ENCODE measurements around the gene PRAMEF12.
A peak's percentile ranks its signal among the peaks of the same experiment; 100 is the strongest.
"Not testable (repeated sequence)": the region's sequence is repeated elsewhere in the genome, so short reads cannot be mapped to it uniquely, and the experiment has no call there.

The PRAMEF12 gene

DNA sequence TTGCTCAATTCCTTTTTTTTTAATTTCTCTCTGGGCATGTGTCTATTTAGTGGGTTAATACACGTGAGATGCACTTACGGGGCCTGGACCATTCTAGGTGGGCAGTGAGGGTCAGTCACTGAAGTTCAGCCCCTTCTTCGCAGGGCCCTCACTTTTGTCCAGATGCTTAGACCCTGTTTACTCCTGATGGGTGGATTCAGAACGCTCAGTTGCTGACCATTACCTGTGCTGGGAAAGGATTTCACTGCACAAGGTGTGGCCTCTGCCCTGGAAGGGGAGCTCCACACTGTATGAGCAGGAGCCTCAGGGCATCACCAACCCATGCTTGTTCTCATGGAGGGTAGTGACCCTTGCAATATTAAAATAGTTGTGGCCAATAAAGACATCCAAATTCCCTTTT is 4.5 kb downstream of the PRAMEF12 start:
- Histone ChIP-seq H3K4me3 (ENCODE audit: control insufficient read depth in 1 of 7, extremely low read depth in 1 of 7, insufficient read depth in 4 of 7, low read depth in 2 of 7, low read length in 6 of 7) (no peak overlapping the region), H3K27ac (ENCODE audit: insufficient read depth in 1 of 2, low read depth in 1 of 2, low read length in 2 of 2, poor library complexity in 1 of 2, severe bottlenecking in 2 of 2) (no peak overlapping the region), H3K36me3 (ENCODE audit: control insufficient read depth in 4 of 4, insufficient read depth in 4 of 4, low read length in 3 of 4) (no peaks in the 10 kb centered on the region), H3K9me3 (ENCODE audit: control extremely low read depth in 1 of 5, control insufficient read depth in 4 of 5, insufficient read depth in 2 of 5, low read depth in 1 of 5, low read length in 4 of 5) (peaks cover 0 to 3% (median 0%) of the 10 kb centered on the region in 5 experiments), H3K4me1 (ENCODE audit: control extremely low read depth in 1 of 4, control insufficient read depth in 4 of 4, insufficient read depth in 4 of 4, low read length in 3 of 4) (no peaks in the 10 kb centered on the region), H3K27me3 (replicated peaks in 2 of 5; ENCODE audit: control insufficient read depth in 4 of 5, insufficient read depth in 5 of 5, low read length in 4 of 5) (peaks cover 0 to 2% (median 0%) of the 10 kb centered on the region in 5 experiments)
- DNase-seq = no peak
- WGBS (ENCODE audit: insufficient coverage) = 93% methylated on average over 4 of the region's 4 CpGs
- ChIA-PET CTCF (no interaction called here), POLR2A (no interaction called here)

DNA sequence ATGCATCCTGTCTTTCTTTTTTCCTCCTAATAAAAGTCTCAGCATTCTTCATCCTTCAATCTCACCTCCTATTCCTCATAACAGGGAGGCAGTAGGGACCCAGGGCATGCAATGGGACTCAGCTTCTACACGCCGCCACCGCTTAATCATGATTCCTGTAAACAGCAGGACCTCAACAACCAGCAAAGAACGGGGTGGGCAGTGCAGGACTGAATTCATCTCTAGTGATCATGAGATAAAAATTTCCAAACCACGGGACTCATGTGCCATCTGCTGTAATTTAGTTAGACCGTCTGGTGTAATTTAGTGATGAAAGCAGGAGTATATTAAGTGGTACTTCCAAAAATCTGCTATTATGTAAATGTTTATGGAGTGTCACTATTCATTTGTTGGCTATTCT is 5.4 kb downstream of the PRAMEF12 start:
- Histone ChIP-seq H3K36me3 (ENCODE audit: control insufficient read depth in 4 of 4, insufficient read depth in 4 of 4, low read length in 3 of 4) (no peaks in the 10 kb centered on the region), H3K27ac (ENCODE audit: insufficient read depth in 1 of 2, low read depth in 1 of 2, low read length in 2 of 2, poor library complexity in 1 of 2, severe bottlenecking in 2 of 2) (no peak overlapping the region), H3K27me3 (replicated peaks in 2 of 5; ENCODE audit: control insufficient read depth in 4 of 5, insufficient read depth in 5 of 5, low read length in 4 of 5) (peaks cover 0 to 2% (median 0%) of the 10 kb centered on the region in 5 experiments), H3K4me1 (ENCODE audit: control extremely low read depth in 1 of 4, control insufficient read depth in 4 of 4, insufficient read depth in 4 of 4, low read length in 3 of 4) (no peaks in the 10 kb centered on the region), H3K9me3 (ENCODE audit: control extremely low read depth in 1 of 5, control insufficient read depth in 4 of 5, insufficient read depth in 2 of 5, low read depth in 1 of 5, low read length in 4 of 5) (peaks cover 0 to 2% (median 0%) of the 10 kb centered on the region in 5 experiments), H3K4me3 (ENCODE audit: control insufficient read depth in 1 of 7, extremely low read depth in 1 of 7, insufficient read depth in 4 of 7, low read depth in 2 of 7, low read length in 6 of 7) (no peak overlapping the region)
- WGBS (ENCODE audit: insufficient coverage) = 93% methylated on average over 4 of the region's 6 CpGs
- DNase-seq = no peak
- ChIA-PET POLR2A (no interaction called here), CTCF (no interaction called here)

DNA sequence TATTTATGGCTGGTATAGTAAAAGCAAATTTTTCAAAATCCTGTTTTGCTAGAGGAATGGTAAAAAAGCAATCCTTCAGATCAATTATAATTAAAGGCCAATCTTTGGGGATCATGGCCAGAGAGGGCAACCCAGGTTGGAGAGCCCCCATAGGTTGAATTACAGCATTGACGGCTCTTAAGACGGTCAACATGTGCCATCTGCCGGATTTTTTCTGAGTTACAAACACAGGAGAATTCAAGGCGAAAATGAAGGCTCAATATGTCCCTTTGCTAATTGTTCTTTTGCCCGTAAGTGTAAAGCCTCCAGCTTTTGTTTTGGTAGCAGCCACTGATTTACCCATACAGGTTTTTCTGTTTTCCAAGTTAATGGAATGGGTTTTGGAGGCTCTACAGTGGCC is 8.0 kb downstream of the PRAMEF12 start:
- POLR2A ChIA-PET = not testable (repeated sequence)

DNA sequence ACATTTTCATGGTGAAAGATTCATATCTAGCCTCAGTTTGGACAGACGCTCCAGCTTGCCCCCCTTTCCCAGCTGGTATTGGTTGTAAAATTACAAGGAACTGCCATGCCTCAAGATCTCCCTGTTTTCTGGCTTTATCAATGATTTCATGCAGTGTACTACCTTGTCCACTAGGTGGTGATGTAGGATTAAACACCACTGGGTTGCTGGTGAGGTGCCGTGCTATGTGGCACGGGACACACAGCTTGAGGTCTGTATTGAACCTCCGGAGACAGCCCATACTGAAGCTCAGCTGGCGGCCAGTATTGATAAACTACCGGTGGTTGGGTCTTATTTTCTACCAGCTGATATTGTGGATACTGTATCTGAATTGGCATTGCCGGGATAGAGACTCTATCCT is 10.2 kb downstream of the PRAMEF12 start:
- H3K27me3 ChIP-seq (replicated peaks in 2 of 5; ENCODE audit: control insufficient read depth in 4 of 5, insufficient read depth in 5 of 5, low read length in 4 of 5); H3K4me1 ChIP-seq (ENCODE audit: control extremely low read depth in 1 of 4, control insufficient read depth in 4 of 4, insufficient read depth in 4 of 4, low read length in 3 of 4); H3K27ac ChIP-seq (ENCODE audit: insufficient read depth in 1 of 2, low read depth in 1 of 2, low read length in 2 of 2, poor library complexity in 1 of 2, severe bottlenecking in 2 of 2); CTCF ChIA-PET; POLR2A ChIA-PET; H3K4me3 ChIP-seq (ENCODE audit: control insufficient read depth in 1 of 7, extremely low read depth in 1 of 7, insufficient read depth in 4 of 7, low read depth in 2 of 7, low read length in 6 of 7); H3K36me3 ChIP-seq (ENCODE audit: control insufficient read depth in 4 of 4, insufficient read depth in 4 of 4, low read length in 3 of 4): not testable (repeated sequence)
- DNase-seq = peak in 2 of 3 donors; percentile 1 to 4
- peaks cover 0 to 12% (median 0%) of the 10 kb centered on the region in 5 experiments for H3K9me3 ChIP-seq (ENCODE audit: control extremely low read depth in 1 of 5, control insufficient read depth in 4 of 5, insufficient read depth in 2 of 5, low read depth in 1 of 5, low read length in 4 of 5)
- WGBS (ENCODE audit: insufficient coverage) = 28% methylated on average over 4 of the region's 7 CpGs

More for the DNA sequence above, 8.0 kb downstream of the PRAMEF12 start:
- H3K4me3 ChIP-seq (ENCODE audit: control insufficient read depth in 1 of 7, extremely low read depth in 1 of 7, insufficient read depth in 4 of 7, low read depth in 2 of 7, low read length in 6 of 7); CTCF ChIA-PET; H3K36me3 ChIP-seq (ENCODE audit: control insufficient read depth in 4 of 4, insufficient read depth in 4 of 4, low read length in 3 of 4); DNase-seq; H3K4me1 ChIP-seq (ENCODE audit: control extremely low read depth in 1 of 4, control insufficient read depth in 4 of 4, insufficient read depth in 4 of 4, low read length in 3 of 4); H3K27me3 ChIP-seq (replicated peaks in 2 of 5; ENCODE audit: control insufficient read depth in 4 of 5, insufficient read depth in 5 of 5, low read length in 4 of 5); H3K27ac ChIP-seq (ENCODE audit: insufficient read depth in 1 of 2, low read depth in 1 of 2, low read length in 2 of 2, poor library complexity in 1 of 2, severe bottlenecking in 2 of 2): not testable (repeated sequence)
- peaks cover 0 to 10% (median 0%) of the 10 kb centered on the region in 5 experiments for H3K9me3 ChIP-seq (ENCODE audit: control extremely low read depth in 1 of 5, control insufficient read depth in 4 of 5, insufficient read depth in 2 of 5, low read depth in 1 of 5, low read length in 4 of 5)
- no CpG with 5 or more reads among the region's 5 CpGs for WGBS (ENCODE audit: insufficient coverage)

DNA sequence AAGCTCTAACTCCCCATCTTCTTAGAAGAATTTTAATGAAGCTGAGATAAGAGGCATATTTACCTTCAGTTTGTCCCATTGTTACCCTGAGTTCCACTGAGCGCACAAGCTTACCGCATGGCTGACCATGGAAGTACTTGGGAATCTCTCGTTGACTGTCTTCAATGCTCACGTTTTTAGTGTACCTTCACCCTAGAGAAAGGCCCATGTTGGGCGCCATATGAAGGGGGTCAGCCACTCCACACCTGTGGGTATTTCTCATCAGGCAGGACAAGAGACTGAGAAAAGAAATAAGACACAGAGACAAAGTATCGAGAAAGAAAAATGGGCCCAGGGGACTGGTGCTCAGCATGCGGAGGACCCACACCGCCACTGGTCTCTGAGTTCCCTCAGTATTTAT is 11.2 kb downstream of the PRAMEF12 start:
- 93% methylated on average over 5 of the region's 8 CpGs for WGBS (ENCODE audit: insufficient coverage)
- DNase-seq = peak in 1 of 3 donors; percentile 2
- H3K4me1 ChIP-seq (ENCODE audit: control extremely low read depth in 1 of 4, control insufficient read depth in 4 of 4, insufficient read depth in 4 of 4, low read length in 3 of 4); H3K4me3 ChIP-seq (ENCODE audit: control insufficient read depth in 1 of 7, extremely low read depth in 1 of 7, insufficient read depth in 4 of 7, low read depth in 2 of 7, low read length in 6 of 7); H3K27ac ChIP-seq (ENCODE audit: insufficient read depth in 1 of 2, low read depth in 1 of 2, low read length in 2 of 2, poor library complexity in 1 of 2, severe bottlenecking in 2 of 2); CTCF ChIA-PET; H3K27me3 ChIP-seq (replicated peaks in 2 of 5; ENCODE audit: control insufficient read depth in 4 of 5, insufficient read depth in 5 of 5, low read length in 4 of 5); POLR2A ChIA-PET; H3K36me3 ChIP-seq (ENCODE audit: control insufficient read depth in 4 of 4, insufficient read depth in 4 of 4, low read length in 3 of 4): not testable (repeated sequence)
- H3K9me3 ChIP-seq (ENCODE audit: control extremely low read depth in 1 of 5, control insufficient read depth in 4 of 5, insufficient read depth in 2 of 5, low read depth in 1 of 5, low read length in 4 of 5) = peaks cover 0 to 12% (median 0%) of the 10 kb centered on the region in 5 experiments

DNA sequence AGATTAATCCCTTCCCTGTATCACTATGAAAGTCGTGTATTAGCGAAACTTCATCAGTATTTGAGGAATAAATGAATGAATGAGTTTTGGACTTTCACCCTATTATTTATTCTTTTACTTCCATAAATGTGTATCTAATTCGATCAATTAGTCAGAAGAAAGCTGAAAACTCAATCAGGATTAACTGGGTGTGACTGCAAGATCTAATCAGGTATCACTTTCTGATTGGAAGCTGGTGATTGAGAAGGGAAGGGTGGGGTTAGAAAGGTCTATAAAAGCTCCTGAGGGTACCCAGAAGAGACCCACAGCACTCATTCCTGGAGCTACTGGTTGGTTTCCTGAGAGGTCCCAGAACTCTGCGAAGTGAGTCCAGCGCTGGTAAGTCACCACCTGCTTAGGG is 17.6 kb downstream of the PRAMEF12 start, which contains the start of gene PRAMEF1:
PRAMEF1 (plus strand) TSS at position 301 of the 400 bp plus-strand sequence. CDS start 1,831 bp downstream, outside the sequence.
- POLR2A ChIA-PET; H3K4me1 ChIP-seq (ENCODE audit: control extremely low read depth in 1 of 4, control insufficient read depth in 4 of 4, insufficient read depth in 4 of 4, low read length in 3 of 4); H3K36me3 ChIP-seq (ENCODE audit: control insufficient read depth in 4 of 4, insufficient read depth in 4 of 4, low read length in 3 of 4); H3K27ac ChIP-seq (ENCODE audit: insufficient read depth in 1 of 2, low read depth in 1 of 2, low read length in 2 of 2, poor library complexity in 1 of 2, severe bottlenecking in 2 of 2); CTCF ChIA-PET; H3K27me3 ChIP-seq (replicated peaks in 2 of 5; ENCODE audit: control insufficient read depth in 4 of 5, insufficient read depth in 5 of 5, low read length in 4 of 5); H3K9me3 ChIP-seq (ENCODE audit: control extremely low read depth in 1 of 5, control insufficient read depth in 4 of 5, insufficient read depth in 2 of 5, low read depth in 1 of 5, low read length in 4 of 5); DNase-seq; H3K4me3 ChIP-seq (ENCODE audit: control insufficient read depth in 1 of 7, extremely low read depth in 1 of 7, insufficient read depth in 4 of 7, low read depth in 2 of 7, low read length in 6 of 7): not testable (repeated sequence)
- WGBS (ENCODE audit: insufficient coverage) = no CpG with 5 or more reads among the region's 5 CpGs

DNA sequence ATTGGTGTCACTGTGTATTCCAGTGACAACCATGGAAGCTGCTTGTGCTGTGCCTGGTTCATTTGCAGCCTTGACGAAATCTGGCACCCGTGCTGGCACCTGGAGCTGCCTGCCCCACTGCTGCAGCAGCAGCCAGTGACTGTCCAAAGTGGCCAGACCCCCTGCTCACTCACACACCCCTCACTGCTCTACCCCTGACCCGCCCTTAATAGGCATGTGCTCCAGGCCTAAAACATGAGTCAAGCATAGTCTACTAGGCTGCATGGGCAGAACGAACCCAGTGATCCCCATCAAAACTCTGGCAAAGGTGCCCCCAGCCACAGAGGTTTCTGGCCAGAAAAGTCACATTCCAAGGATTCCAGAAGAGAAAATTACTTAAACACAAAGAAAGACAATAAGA is 25.4 kb downstream of the PRAMEF12 start:
- Histone ChIP-seq H3K4me3 (ENCODE audit: control insufficient read depth in 1 of 7, extremely low read depth in 1 of 7, insufficient read depth in 4 of 7, low read depth in 2 of 7, low read length in 6 of 7) (no peak overlapping the region), H3K36me3 (ENCODE audit: control insufficient read depth in 4 of 4, insufficient read depth in 4 of 4, low read length in 3 of 4) (no peaks in the 10 kb centered on the region), H3K4me1 (ENCODE audit: control extremely low read depth in 1 of 4, control insufficient read depth in 4 of 4, insufficient read depth in 4 of 4, low read length in 3 of 4) (no peaks in the 10 kb centered on the region), H3K27me3 (replicated peaks in 2 of 5; ENCODE audit: control insufficient read depth in 4 of 5, insufficient read depth in 5 of 5, low read length in 4 of 5) (peaks cover 0 to 8% (median 0%) of the 10 kb centered on the region in 5 experiments), H3K27ac (ENCODE audit: insufficient read depth in 1 of 2, low read depth in 1 of 2, low read length in 2 of 2, poor library complexity in 1 of 2, severe bottlenecking in 2 of 2) (no peak overlapping the region), H3K9me3 (ENCODE audit: control extremely low read depth in 1 of 5, control insufficient read depth in 4 of 5, insufficient read depth in 2 of 5, low read depth in 1 of 5, low read length in 4 of 5) (no peaks in the 10 kb centered on the region)
- no peak for DNase-seq
- ChIA-PET POLR2A (no interaction called here), CTCF (no interaction called here)
- 82% methylated on average over 3 of the region's 4 CpGs for WGBS (ENCODE audit: insufficient coverage)

Measured in common myeloid progenitor, CD34-positive (primary cell).